ENCODE data around the gene RGS8. TPM values are rescaled to one million over a fixed set of nuclear protein-coding genes. Genes with fewer than 3 reads are reported as not detected.

RGS8 gene
- total and polyA plus RNA-seq, 2 of the 4 experiments (the other 2 are of a cell fraction): not detected

DNA sequence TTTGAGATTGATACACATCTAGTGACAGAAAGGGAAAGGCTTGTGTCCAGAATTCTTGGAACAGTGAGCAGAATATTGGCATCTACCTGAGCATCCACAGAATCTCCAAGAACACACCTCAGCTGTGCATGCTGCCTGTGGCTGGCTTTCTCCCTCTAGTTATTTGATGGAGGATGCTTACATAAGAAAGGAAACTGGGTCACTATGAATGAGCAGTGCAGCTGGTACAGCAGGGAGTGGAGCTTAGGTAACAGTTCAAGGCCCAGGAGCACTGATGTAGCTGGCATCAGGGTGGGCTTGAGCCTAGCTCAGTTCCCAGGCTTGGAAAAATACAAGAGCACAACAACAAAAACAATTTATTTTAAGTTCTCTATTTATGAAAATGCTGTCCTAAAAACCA, 26.3 kb downstream of the RGS8 start:
- H3K27me3 ChIP-seq (ENCODE audit: control insufficient read depth, insufficient read depth, low read length): peaks cover 13% of the 10 kb centered on the region
- H3K4me1 ChIP-seq (ENCODE audit: control insufficient read depth, insufficient read depth, low read length): no peaks in the 10 kb centered on the region
- no peak overlapping the region for H3K14ac ChIP-seq (replicated peaks; ENCODE audit: low read depth, low read length)
- CTCF ChIA-PET: no interaction called here
- H2AFZ ChIP-seq (replicated peaks; ENCODE audit: low read length, poor library complexity): no peak overlapping the region
- H3K4me3 ChIP-seq (ENCODE audit: insufficient read depth, low read depth, low read length): no peak overlapping the region
- TF ChIP-seq CHD1 (IDR thresholded peaks at IDR 0.05; ENCODE audit: low read depth, low read length): no peak
- TF ChIP-seq FOS (IDR thresholded peaks at IDR 0.05; ENCODE audit: low read depth, low read length): no peak
- H3K23ac ChIP-seq (ENCODE audit: low read depth, low read length): no peak overlapping the region
- no peaks in the 10 kb centered on the region for H4K20me1 ChIP-seq (ENCODE audit: insufficient read depth, low read length)
- H3K18ac ChIP-seq (ENCODE audit: low read depth, low read length): no peak overlapping the region
- no peaks in the 10 kb centered on the region for H3K9me3 ChIP-seq (ENCODE audit: control insufficient read depth, insufficient read depth, low read length)
- H3K9me1 ChIP-seq (ENCODE audit: insufficient read depth, low read length): no peaks in the 10 kb centered on the region
- H2AK5ac ChIP-seq (ENCODE audit: low read depth, low read length): no peak overlapping the region
- ATAC-seq (ENCODE audit: low read depth): no peak
- dilution Hi-C loops (cut with HindIII; ENCODE audit: low sequenced_read_pairs, unreplicated experiment): no loop called here
- intact Hi-C loops (cut with micrococcal nuclease): no loop called here
- DNase-seq: no peak
- no peaks in the 10 kb centered on the region for H3K79me1 ChIP-seq (ENCODE audit: low read depth in 1 of 2, low read length in 2 of 2)
- no peak overlapping the region for H3K9ac ChIP-seq (ENCODE audit: low read depth, low read length)
- H3K36me3 ChIP-seq (ENCODE audit: control insufficient read depth, insufficient read depth, low read length): no peaks in the 10 kb centered on the region
- no peak overlapping the region for H3K4me2 ChIP-seq (ENCODE audit: low read depth, low read length)
- H4K91ac ChIP-seq (ENCODE audit: insufficient read depth, low read depth, low read length): no peak overlapping the region
- H3K27ac ChIP-seq (ENCODE audit: insufficient read depth, low read length): no peak overlapping the region
- no peak overlapping the region for H3K4ac ChIP-seq (ENCODE audit: low read depth, low read length)
- H2BK120ac ChIP-seq (ENCODE audit: low read depth, low read length): no peak overlapping the region
- H2BK20ac ChIP-seq (ENCODE audit: low read depth, low read length): no peak overlapping the region
- no peak overlapping the region for H2BK5ac ChIP-seq (ENCODE audit: low read depth, low read length, poor library complexity, severe bottlenecking)
- in situ Hi-C loops (cut with MboI; ENCODE audit: low sequenced_read_pairs): no loop called here
- H2AK9ac ChIP-seq (replicated peaks; ENCODE audit: low read depth, low read length, poor library complexity): no peak overlapping the region
- POLR2A ChIA-PET (ENCODE audit: unreplicated experiment): no interaction called here
- H3K56ac ChIP-seq (ENCODE audit: extremely low read depth, insufficient read depth, low read length): no peak overlapping the region
- BruUV-seq (replicated peaks): no TSS peak
- H2BK15ac ChIP-seq (ENCODE audit: low read depth, low read length): no peak overlapping the region
- H4K5ac ChIP-seq (ENCODE audit: low read depth, low read length): no peak overlapping the region
- no peak overlapping the region for H4K8ac ChIP-seq (ENCODE audit: low read depth in 2 of 2, low read length in 2 of 2)

All from IMR-90 (cell line).